H1 (cell line): Measurements from ENCODE around the gene BEST2. TPM values are rescaled to one million over a fixed set of nuclear protein-coding genes. Genes with fewer than 3 reads are reported as not detected.

ENCODE experiments used
- BCL11A ChIP-seq, 2 experiments: IDR thresholded peaks; one replicate each; pipeline ENCODE4 v1.6.1; 2011; ENCODE audit warnings: low read depth in 2 of 2, low read length in 2 of 2, mild to moderate bottlenecking in 2 of 2
- CEBPB ChIP-seq: IDR thresholded peaks from 2 replicates; pipeline ENCODE4 v1.6.1; 2012; ENCODE audit warnings: low read depth, low read length
- CREB1 ChIP-seq: IDR thresholded peaks from 2 replicates; pipeline ENCODE4 v1.6.1; 2012; ENCODE audit warnings: inconsistent platforms
- EGR1 ChIP-seq: IDR thresholded peaks from 2 replicates; pipeline ENCODE4 v1.6.1; 2011; ENCODE audit warnings: low read depth, low read length, borderline replicate concordance
- EZH2 ChIP-seq: fragments of 200-600 bp; sonication (generic); IDR thresholded peaks from 2 replicates; pipeline ENCODE4 v1.7.1; 2012; ENCODE audit warnings: low read depth, mild to moderate bottlenecking, moderate library complexity, low read length, inconsistent platforms; ENCODE audit not compliant: severe bottlenecking
- HDAC6 ChIP-seq: IDR thresholded peaks from one replicate; pipeline ENCODE4 v1.7.1; 2012; ENCODE audit warnings: low read depth, mild to moderate bottlenecking, inconsistent platforms, low read length, moderate library complexity
- JUN ChIP-seq: IDR thresholded peaks from 2 replicates; pipeline ENCODE4 v1.6.1; 2011; ENCODE audit warnings: low read depth, mild to moderate bottlenecking, improper control_type of control experiment, low read length
- KDM1A ChIP-seq: fragments of 200-600, 300-600 bp; sonication (generic); IDR thresholded peaks from 2 replicates; pipeline ENCODE4 v1.7.1; 2016; ENCODE audit warnings: mild to moderate bottlenecking, low read length, borderline replicate concordance
- MAFK ChIP-seq: IDR thresholded peaks from 2 replicates; pipeline ENCODE4 v1.6.1; 2012; ENCODE audit warnings: low read depth, mild to moderate bottlenecking, improper control_type of control experiment, low read length
- POLR2AphosphoS5 ChIP-seq: IDR thresholded peaks from 2 replicates; pipeline ENCODE4 v1.6.1; 2011; ENCODE audit warnings: low read depth, low read length
- RBBP5 ChIP-seq: IDR thresholded peaks from 2 replicates; pipeline ENCODE4 v1.7.1; 2012; ENCODE audit warnings: low read depth, mild to moderate bottlenecking, inconsistent platforms, low read length, moderate library complexity, borderline replicate concordance
- RFX5 ChIP-seq: IDR thresholded peaks from 2 replicates; pipeline ENCODE4 v1.6.1; 2011; ENCODE audit warnings: low read depth, low read length, improper control_type of control experiment, borderline replicate concordance
- RNF2 ChIP-seq: fragments of 200-900, 300-1000 bp; sonication (generic); IDR thresholded peaks from 2 replicates; pipeline ENCODE4 v1.7.1; 2016; ENCODE audit warnings: borderline replicate concordance, low read depth, mild to moderate bottlenecking, antibody characterized with exemption, low read length; ENCODE audit not compliant: poor library complexity, severe bottlenecking; ENCODE audit errors: missing control alignments
- RXRA ChIP-seq: IDR thresholded peaks from 2 replicates; pipeline ENCODE4 v1.6.1; 2011; ENCODE audit warnings: low read depth, mild to moderate bottlenecking, low read length, moderate library complexity; ENCODE audit not compliant: insufficient read depth
- SAP30 ChIP-seq: fragments of 300-600 bp; sonication (generic); IDR thresholded peaks from 2 replicates; pipeline ENCODE4 v1.7.1; 2012; ENCODE audit warnings: low read length, moderate library complexity, mild to moderate bottlenecking, inconsistent platforms; ENCODE audit not compliant: insufficient read depth, insufficient replicate concordance
- SIRT6 ChIP-seq: IDR thresholded peaks from one replicate; pipeline ENCODE4 v1.7.1; 2012; ENCODE audit warnings: low read length, inconsistent platforms
- SIX5 ChIP-seq: IDR thresholded peaks from 2 replicates; pipeline ENCODE4 v1.6.1; 2011; ENCODE audit warnings: mild to moderate bottlenecking, low read depth, low read length
- SP4 ChIP-seq: IDR thresholded peaks from 2 replicates; pipeline ENCODE4 v1.6.1; 2012; ENCODE audit warnings: low read length, inconsistent platforms
- TAF7 ChIP-seq: optimal IDR thresholded peaks from 2 replicates; pipeline ENCODE3; 2011; ENCODE audit warnings: low read depth, mild to moderate bottlenecking, inconsistent platforms, low read length, moderate library complexity, borderline replicate concordance
- TBP ChIP-seq: IDR thresholded peaks from 2 replicates; pipeline ENCODE4 v1.6.1; 2011; ENCODE audit warnings: low read depth, low read length, improper control_type of control experiment
- YY1 ChIP-seq: IDR thresholded peaks from 2 replicates; pipeline ENCODE4 v1.6.1; 2011; ENCODE audit warnings: low read depth, mild to moderate bottlenecking, low read length
- polyA plus RNA-seq, 7 experiments: library from polyadenylated mRNA; depleted of rRNA in 3 of 7; stranded (reverse) in 5 of 7; unstranded in 2 of 7; fragments of >200 nt in 5 of 7; fragments of 200-250 nt in 2 of 7; gene quantifications; 1 replicate in 5 of 7; 2 replicates in 1 of 7; 4 replicates in 1 of 7; pipeline versions ENCODE4 v1.2.1 to v1.2.3, GENCODE V29; 2011 to 2013; ENCODE audit warnings: missing spikeins in 2 of 7, mixed read lengths in 2 of 7
- total RNA-seq: library from RNA; stranded (reverse); fragmentation: NEBNext Ultra II Directional; extraction: Animal tissue kit (Norgen Biotek cat#: 25700); gene quantifications from 2 replicates; pipeline ENCODE4 v1.2.1, GENCODE V29; 2021
- TF ChIP-seq, protein P1 (sequence below): IDR thresholded peaks from 2 replicates; pipeline ENCODE4 v1.6.1; 2012; ENCODE audit warnings: low read length, inconsistent platforms
- TF ChIP-seq, protein P2 (sequence below): IDR thresholded peaks from 2 replicates; pipeline ENCODE4 v1.6.1; 2012; ENCODE audit warnings: inconsistent platforms

Gene BEST2
- total and polyA plus RNA-seq, 2 of the 8 experiments (the other 6 are each of a cell fraction or from before 2014, with no cell fraction given), result 4.6 to 7.3 TPM

DNA sequence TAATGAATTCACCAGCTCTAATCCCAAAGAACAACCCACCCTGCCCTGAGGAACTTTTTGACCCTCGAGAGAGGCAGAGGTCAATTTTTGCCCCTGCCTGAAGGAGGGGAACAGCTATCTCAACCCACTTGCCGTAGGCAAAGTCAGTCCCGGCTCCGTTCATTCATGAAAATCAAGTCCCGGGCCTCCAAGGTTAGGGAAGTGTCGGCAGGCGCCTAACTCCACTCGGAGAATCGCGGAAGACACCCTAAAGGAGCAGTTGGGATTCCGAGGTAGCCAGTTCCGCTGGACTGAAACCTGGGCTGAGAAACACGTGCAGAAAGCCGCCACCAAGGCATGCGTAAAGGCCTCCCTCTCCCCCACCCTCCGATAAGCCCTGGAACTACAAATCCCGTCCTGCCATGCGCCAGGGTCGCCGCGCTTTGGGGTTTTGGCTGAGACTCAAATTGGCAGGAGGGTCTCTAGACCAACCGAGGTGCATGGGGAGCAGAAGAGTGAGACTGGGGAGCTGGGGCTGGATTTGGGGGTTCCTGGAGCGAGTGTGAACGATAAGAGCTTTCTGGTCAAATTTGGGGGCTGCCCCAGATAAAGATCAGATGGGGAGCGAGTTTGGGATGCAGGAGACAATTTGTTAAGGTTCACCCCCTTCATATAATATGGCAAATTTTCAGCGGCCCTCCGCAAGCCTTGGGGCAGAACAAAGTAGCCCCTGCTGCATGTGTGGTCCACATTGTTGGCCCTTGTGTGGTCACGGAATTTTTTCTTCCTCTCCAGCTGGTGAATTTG is 27.8 kb upstream of the BEST2 start, which contains the start of gene TNPO2 (continued):
- TF ChIP-seq, protein P1, sequence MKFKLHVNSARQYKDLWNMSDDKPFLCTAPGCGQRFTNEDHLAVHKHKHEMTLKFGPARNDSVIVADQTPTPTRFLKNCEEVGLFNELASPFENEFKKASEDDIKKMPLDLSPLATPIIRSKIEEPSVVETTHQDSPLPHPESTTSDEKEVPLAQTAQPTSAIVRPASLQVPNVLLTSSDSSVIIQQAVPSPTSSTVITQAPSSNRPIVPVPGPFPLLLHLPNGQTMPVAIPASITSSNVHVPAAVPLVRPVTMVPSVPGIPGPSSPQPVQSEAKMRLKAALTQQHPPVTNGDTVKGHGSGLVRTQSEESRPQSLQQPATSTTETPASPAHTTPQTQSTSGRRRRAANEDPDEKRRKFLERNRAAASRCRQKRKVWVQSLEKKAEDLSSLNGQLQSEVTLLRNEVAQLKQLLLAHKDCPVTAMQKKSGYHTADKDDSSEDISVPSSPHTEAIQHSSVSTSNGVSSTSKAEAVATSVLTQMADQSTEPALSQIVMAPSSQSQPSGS, result no peak
- no peak for TF ChIP-seq RBBP5
- TF ChIP-seq RFX5, result no peak
- no peak for TF ChIP-seq EZH2
- no peak for TF ChIP-seq RXRA
- TF ChIP-seq JUN, result no peak
- no peak for TF ChIP-seq SIRT6
- TF ChIP-seq KDM1A, result no peak
- TF ChIP-seq POLR2AphosphoS5, result peak; percentile 70
- TF ChIP-seq, protein P2, sequence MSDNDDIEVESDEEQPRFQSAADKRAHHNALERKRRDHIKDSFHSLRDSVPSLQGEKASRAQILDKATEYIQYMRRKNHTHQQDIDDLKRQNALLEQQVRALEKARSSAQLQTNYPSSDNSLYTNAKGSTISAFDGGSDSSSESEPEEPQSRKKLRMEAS, result peak; percentile 94
- no peak for TF ChIP-seq SP4
- no peak for TF ChIP-seq CEBPB
- no peak for TF ChIP-seq RNF2
- TF ChIP-seq TAF7, result peak; percentile 61
- TF ChIP-seq SAP30, result peak; percentile 91
- TF ChIP-seq MAFK, result no peak
- peak; percentile 63 for TF ChIP-seq TBP
- TF ChIP-seq BCL11A (IDR thresholded peaks at IDR 0.05; ENCODE audit: low read depth in 2 of 2, low read length in 2 of 2), result no peak
- TF ChIP-seq SIX5, result peak; percentile 69
- no peak for TF ChIP-seq HDAC6
- TF ChIP-seq CREB1, result peak; percentile 55; the same call in 1 of the 2 replicates
- peak; percentile 54; the same call in 1 of the 2 replicates for TF ChIP-seq YY1
- TF ChIP-seq EGR1, result no peak
